Neuron (in vitro differentiated cells): ENCODE data around the gene POLR1E.
"Not testable (repeated sequence)": the region's sequence is repeated elsewhere in the genome, so short reads cannot be mapped to it uniquely, and the experiment has no call there.

Experiments
- H2AFZ ChIP-seq: one replicate; pipeline ENCODE4 v1.6.1; 2013; ENCODE audit warnings: low read depth, mild to moderate bottlenecking, inconsistent platforms, low read length, moderate library complexity
- H3K27me3 ChIP-seq: one replicate; pipeline ENCODE4 v1.6.1; 2013; ENCODE audit warnings: low read length; ENCODE audit not compliant: insufficient read depth
- H3K36me3 ChIP-seq: one replicate; pipeline ENCODE4 v1.6.1; 2013; ENCODE audit warnings: low read length; ENCODE audit not compliant: insufficient read depth
- H3K4me1 ChIP-seq: one replicate; pipeline ENCODE4 v1.6.1; 2013; ENCODE audit warnings: low read length; ENCODE audit not compliant: insufficient read depth
- H3K4me3 ChIP-seq: 2 replicates; pipeline ENCODE4 v1.5.1; 2013; ENCODE audit warnings: mild to moderate bottlenecking, low read length, moderate library complexity
- H3K9me3 ChIP-seq: one replicate; pipeline ENCODE4 v1.6.1; 2013; ENCODE audit warnings: low read length

The POLR1E gene

DNA sequence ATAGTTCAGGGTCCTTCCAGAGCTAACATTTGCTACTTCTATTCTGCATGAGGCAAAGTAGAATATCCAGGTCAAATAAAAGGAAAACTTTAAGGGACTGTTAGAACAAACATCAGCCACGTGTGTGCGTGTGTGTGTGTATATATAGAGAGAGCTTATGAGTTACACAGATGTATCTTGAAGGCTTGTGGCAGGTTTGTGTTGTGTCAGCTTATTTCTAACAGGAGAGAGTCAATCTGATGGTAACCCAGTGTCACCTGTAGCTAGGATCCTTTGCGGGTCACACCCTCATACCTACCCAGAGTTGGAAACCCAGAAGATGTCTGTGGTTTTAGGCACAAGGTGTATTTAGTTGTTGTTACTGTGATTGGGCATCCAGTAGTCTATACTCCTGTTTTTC is 12.7 kb downstream of the POLR1E start:
- H3K4me3 ChIP-seq: no peak overlapping the region
- no peak overlapping the region for H2AFZ ChIP-seq
- no peaks in the 10 kb centered on the region for H3K4me1 ChIP-seq
- H3K9me3 ChIP-seq: no peaks in the 10 kb centered on the region
- H3K27me3 ChIP-seq: no peaks in the 10 kb centered on the region
- peaks cover 80% of the 10 kb centered on the region for H3K36me3 ChIP-seq

- H2AFZ ChIP-seq: no peak overlapping the region
- peaks cover 80% of the 10 kb centered on the region for H3K36me3 ChIP-seq
- no peaks in the 10 kb centered on the region for H3K9me3 ChIP-seq
- H3K4me1 ChIP-seq: no peaks in the 10 kb centered on the region
- no peak overlapping the region for H3K4me3 ChIP-seq
- no peaks in the 10 kb centered on the region for H3K27me3 ChIP-seq
These were observed 13.5 kb downstream of the POLR1E start for GRCh38 chr9:37499297-37499696.

DNA sequence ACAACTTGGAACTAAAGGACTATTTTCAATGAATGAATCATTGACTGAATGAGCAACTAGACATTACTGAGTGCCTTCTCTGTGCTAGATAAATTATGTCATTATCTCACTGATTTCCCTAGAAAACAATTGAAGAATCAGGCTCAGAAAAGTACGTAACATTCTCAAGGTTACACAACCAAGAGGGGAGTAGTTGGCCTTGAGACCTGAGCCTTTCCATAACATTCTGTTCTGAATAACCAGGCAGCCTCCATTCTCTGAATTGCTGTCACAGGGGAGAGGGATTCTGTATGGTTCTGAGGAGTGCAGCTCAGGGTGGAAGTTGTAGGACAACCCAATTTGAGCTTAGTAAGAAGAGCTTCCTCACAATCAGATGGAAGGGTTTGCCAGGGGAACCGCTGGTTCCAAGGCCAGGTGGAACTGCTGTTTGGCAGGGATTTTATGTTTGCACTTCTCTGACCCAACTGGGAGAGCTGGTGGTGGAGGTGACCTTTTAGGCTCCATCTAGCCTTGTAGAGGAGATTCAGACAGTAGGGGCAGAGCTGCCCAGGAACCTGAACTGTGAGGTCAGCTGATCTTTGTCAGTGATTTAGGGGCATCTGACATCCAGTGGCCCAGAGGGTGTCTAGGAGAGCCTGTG is 16.3 kb downstream of the POLR1E start:
- no peaks in the 10 kb centered on the region for H3K4me1 ChIP-seq
- H3K4me3 ChIP-seq: no peak overlapping the region
- no peaks in the 10 kb centered on the region for H3K27me3 ChIP-seq
- no peak overlapping the region for H2AFZ ChIP-seq
- H3K9me3 ChIP-seq: no peaks in the 10 kb centered on the region
- H3K36me3 ChIP-seq: peaks cover 63% of the 10 kb centered on the region

- Histone ChIP-seq H3K27me3 (no peaks in the 10 kb centered on the region), H3K4me3 (no peak overlapping the region), H3K4me1 (no peaks in the 10 kb centered on the region), H3K9me3 (no peaks in the 10 kb centered on the region), H3K36me3 (peaks cover 57% of the 10 kb centered on the region), H2AFZ (no peak overlapping the region)
These were observed 18.0 kb downstream of the POLR1E start for GRCh38 chr9:37503736-37504135.

- Histone ChIP-seq H3K4me3 (no peak overlapping the region), H2AFZ (no peak overlapping the region), H3K9me3 (no peaks in the 10 kb centered on the region), H3K27me3 (no peaks in the 10 kb centered on the region), H3K36me3 (peaks cover 58% of the 10 kb centered on the region), H3K4me1 (no peaks in the 10 kb centered on the region)
These were observed 18.9 kb downstream of the POLR1E start for GRCh38 chr9:37504605-37505004.

- Histone ChIP-seq H3K36me3 (peaks cover 54% of the 10 kb centered on the region), H3K4me1 (no peaks in the 10 kb centered on the region), H2AFZ (no peak overlapping the region), H3K4me3 (no peak overlapping the region), H3K27me3 (no peaks in the 10 kb centered on the region), H3K9me3 (no peaks in the 10 kb centered on the region)
These were observed 21.9 kb downstream of the POLR1E start for GRCh38 chr9:37507566-37508134.

GRCh38 chr9:37508135-37508833 is 22.5 kb downstream of the POLR1E start:
- H3K9me3 ChIP-seq: no peaks in the 10 kb centered on the region
- H3K4me1 ChIP-seq: no peaks in the 10 kb centered on the region
- no peaks in the 10 kb centered on the region for H3K27me3 ChIP-seq
- no peak overlapping the region for H2AFZ ChIP-seq
- H3K4me3 ChIP-seq: no peak overlapping the region
- H3K36me3 ChIP-seq: peaks cover 47% of the 10 kb centered on the region

GRCh38 chr9:37508834-37509206 is 23.1 kb downstream of the POLR1E start:
- no peaks in the 10 kb centered on the region for H3K4me1 ChIP-seq
- no peaks in the 10 kb centered on the region for H3K27me3 ChIP-seq
- H3K9me3 ChIP-seq: no peaks in the 10 kb centered on the region
- peaks cover 42% of the 10 kb centered on the region for H3K36me3 ChIP-seq
- H3K4me3 ChIP-seq: no peak overlapping the region
- H2AFZ ChIP-seq: no peak overlapping the region

- Histone ChIP-seq H2AFZ (no peak overlapping the region), H3K9me3 (no peaks in the 10 kb centered on the region), H3K4me3 (no peak overlapping the region), H3K36me3 (peaks cover 37% of the 10 kb centered on the region), H3K27me3 (no peaks in the 10 kb centered on the region), H3K4me1 (no peaks in the 10 kb centered on the region)
These were observed 23.8 kb downstream of the POLR1E start for GRCh38 chr9:37509536-37509935.

DNA sequence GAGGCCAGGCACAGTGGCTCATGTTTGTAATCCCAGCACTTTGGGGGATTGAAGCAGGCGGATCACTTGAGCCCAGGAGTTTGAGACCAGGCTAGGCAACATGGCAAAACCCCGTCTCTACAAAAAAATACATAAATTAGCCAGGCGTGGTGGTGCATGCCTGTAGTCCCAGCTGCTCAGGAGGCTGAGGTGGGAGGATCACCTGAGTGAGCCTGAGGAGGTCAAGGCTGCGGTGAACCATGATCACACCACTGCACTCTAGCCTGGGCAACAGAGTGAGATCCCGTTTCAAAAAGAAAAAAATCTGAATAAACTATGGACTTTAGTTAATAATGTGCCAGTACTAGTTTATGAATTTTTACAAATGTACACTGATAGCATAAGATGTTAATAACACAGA is 24.3 kb downstream of the POLR1E start:
- peaks cover 33% of the 10 kb centered on the region for H3K36me3 ChIP-seq
- not testable (repeated sequence) for H3K4me1 ChIP-seq, H3K27me3 ChIP-seq, H2AFZ ChIP-seq, H3K9me3 ChIP-seq, H3K4me3 ChIP-seq

DNA sequence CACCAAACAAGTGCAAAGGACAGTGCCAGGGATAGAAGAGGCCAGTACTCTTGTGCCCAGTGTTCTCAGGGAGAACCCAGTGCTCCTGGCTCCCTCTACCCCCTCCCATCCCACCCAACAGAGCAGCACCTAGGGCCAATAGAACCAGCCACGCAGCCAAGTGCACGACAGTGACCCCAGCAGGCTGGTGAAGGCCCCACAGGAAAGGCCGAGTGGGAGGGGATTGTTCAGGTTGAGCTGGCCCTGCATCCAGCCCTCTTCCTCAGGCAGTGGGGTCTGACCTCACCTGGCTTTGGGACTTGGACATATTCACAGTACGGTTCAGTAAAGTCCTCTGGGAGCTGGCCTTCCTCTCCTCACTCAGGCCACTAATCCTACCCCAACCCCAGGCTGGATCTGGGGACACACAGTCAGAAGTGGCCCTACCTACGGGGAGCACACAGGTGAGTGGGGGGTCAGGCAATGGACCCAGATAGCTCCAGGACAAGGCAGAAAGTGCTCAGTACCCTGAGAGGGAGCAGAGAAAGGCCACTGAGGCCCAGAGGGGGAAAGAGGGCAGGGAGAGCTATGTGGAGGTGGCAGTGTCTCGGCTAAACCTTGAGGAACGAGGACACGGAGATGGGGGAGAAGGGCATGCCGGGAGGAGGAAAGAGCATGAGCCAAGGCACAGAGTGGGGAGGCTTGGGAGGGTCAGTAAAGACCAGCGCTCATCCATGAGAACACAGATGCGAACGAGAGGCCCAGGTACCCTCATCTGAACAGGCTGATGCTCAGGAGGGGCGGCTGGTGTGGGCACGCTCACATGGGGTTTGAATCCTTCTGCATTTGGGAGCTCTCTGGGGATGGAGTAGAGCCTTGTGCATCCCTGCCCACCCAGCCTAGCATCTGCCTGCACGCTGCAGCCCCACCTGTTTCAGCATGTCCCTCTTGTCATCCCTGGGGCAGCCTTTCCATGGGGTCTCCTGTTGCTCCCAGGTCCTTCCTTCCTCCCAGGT is 25.6 kb downstream of the POLR1E start:
- H3K9me3 ChIP-seq: no peaks in the 10 kb centered on the region
- no peaks in the 10 kb centered on the region for H3K4me1 ChIP-seq
- H2AFZ ChIP-seq: no peak overlapping the region
- no peak overlapping the region for H3K4me3 ChIP-seq
- peaks cover 35% of the 10 kb centered on the region for H3K36me3 ChIP-seq
- H3K27me3 ChIP-seq: no peaks in the 10 kb centered on the region

GRCh38 chr9:37512437-37512836 is 26.7 kb downstream of the POLR1E start:
- peaks cover 37% of the 10 kb centered on the region for H3K36me3 ChIP-seq
- no peaks in the 10 kb centered on the region for H3K9me3 ChIP-seq
- H3K27me3 ChIP-seq: no peaks in the 10 kb centered on the region
- no peak overlapping the region for H2AFZ ChIP-seq
- no peak overlapping the region for H3K4me3 ChIP-seq
- H3K4me1 ChIP-seq: no peaks in the 10 kb centered on the region

- H2AFZ ChIP-seq, H3K4me3 ChIP-seq, H3K9me3 ChIP-seq, H3K27me3 ChIP-seq, H3K4me1 ChIP-seq: not testable (repeated sequence)
- peaks cover 37% of the 10 kb centered on the region for H3K36me3 ChIP-seq
These were observed 28.7 kb downstream of the POLR1E start for GRCh38 chr9:37514415-37514814.
